Calu3 (cell line): Measurements from ENCODE around the gene GREB1L. TPM values are rescaled to one million over a fixed set of nuclear protein-coding genes. Genes with fewer than 3 reads are reported as not detected.

Experiments used
- BruUV-seq: library from RNA; stranded (reverse); fragments of 400-500 nt; replicated peaks from 2 replicates; lab custom pipeline; 2021; lab: Mats Ljungman, UMichigan
- CTCF ChIA-PET: fragments of 300-600 bp; sonication (Branson Sonifier 250); formaldehyde crosslinking; loops from one replicate; lab custom pipeline; 2022; ENCODE audit warnings: antibody characterized with exemption; lab: Charles Lee
- DNase-seq: peaks from one replicate; pipeline ENCODE4 v3.0.0; 2022
- H3K27ac Mint-ChIP-seq: one replicate; pipeline ENCODE4 v1.8.0; 2022; ENCODE audit warnings: mixed read lengths; ENCODE audit not compliant: unreplicated experiment
- H3K27me3 Mint-ChIP-seq: one replicate; pipeline ENCODE4 v1.8.0; 2022; ENCODE audit warnings: mixed read lengths; ENCODE audit not compliant: unreplicated experiment
- H3K36me3 Mint-ChIP-seq: one replicate; pipeline ENCODE4 v1.8.0; 2022; ENCODE audit warnings: mild to moderate bottlenecking, moderate library complexity, mixed read lengths; ENCODE audit not compliant: insufficient read depth, unreplicated experiment
- H3K4me1 Mint-ChIP-seq: one replicate; pipeline ENCODE4 v1.8.0; 2022; ENCODE audit warnings: mild to moderate bottlenecking, low read depth, mixed read lengths; ENCODE audit not compliant: unreplicated experiment
- H3K4me3 Mint-ChIP-seq: one replicate; pipeline ENCODE4 v1.8.0; 2022; ENCODE audit warnings: mild to moderate bottlenecking, low read depth, moderate library complexity, mixed read lengths; ENCODE audit not compliant: unreplicated experiment
- H3K9me3 Mint-ChIP-seq: one replicate; pipeline ENCODE4 v1.8.0; 2022; ENCODE audit warnings: low read depth, mixed read lengths; ENCODE audit not compliant: unreplicated experiment
- intact Hi-C: fragments of 100-400 bp; cut with micrococcal nuclease; formaldehyde crosslinking; loops from one replicate; pipeline ENCODE4 v1.10.0; 2022; ENCODE audit not compliant: unreplicated experiment
- total RNA-seq: library from RNA; stranded (reverse); gene quantifications from 2 replicates; pipeline ENCODE4 v1.2.3, GENCODE V29; 2022
- TF ChIP-seq, protein P1 (sequence below): fragments of 200-600 bp; IDR thresholded peaks from one replicate; pipeline ENCODE4 v1.8.0; 2022; ENCODE audit warnings: antibody characterized with exemption; ENCODE audit not compliant: unreplicated experiment

GREB1L gene
- total RNA-seq, 1 experiment from 2014 or later, result 3.8 TPM

DNA sequence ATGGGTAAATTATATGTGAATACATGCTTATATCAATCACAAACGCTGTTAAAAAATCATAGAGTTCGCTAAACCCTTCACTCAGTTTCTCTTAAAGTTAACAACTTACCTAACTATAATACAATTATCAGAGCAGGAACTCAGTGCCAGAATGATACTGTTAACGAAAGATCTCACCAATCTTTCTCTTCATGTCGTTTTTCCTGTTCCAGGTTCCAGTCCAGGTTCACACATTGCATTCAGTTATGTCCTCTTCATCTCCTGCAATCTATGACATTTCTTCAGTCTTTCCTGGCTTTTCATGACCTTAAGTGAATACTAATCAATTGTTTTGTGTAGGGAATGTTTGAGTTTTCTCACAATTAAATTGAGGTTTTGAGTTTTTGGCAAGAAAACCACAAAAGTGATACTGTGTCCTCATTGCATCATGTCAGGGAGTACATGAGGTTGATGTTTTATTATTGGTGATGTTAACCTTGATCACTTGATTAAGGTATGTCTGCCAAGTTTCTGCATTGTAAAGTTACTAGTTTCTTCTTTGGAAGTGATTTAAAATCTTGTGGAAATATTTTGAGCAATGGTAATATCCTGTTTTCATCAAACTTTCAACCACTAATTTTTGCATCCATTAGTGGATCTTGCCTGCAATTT, 226.6 kb downstream of the GREB1L start:
- Mint-ChIP-seq H3K4me1 (no peaks in the 10 kb centered on the region), H3K9me3 (no peaks in the 10 kb centered on the region), H3K27me3 (no peaks in the 10 kb centered on the region), H3K27ac (no peak overlapping the region), H3K4me3 (no peak overlapping the region), H3K36me3 (no peaks in the 10 kb centered on the region)
- CTCF ChIA-PET, result no interaction called here
- no peak for DNase-seq
- TF ChIP-seq, protein P1, sequence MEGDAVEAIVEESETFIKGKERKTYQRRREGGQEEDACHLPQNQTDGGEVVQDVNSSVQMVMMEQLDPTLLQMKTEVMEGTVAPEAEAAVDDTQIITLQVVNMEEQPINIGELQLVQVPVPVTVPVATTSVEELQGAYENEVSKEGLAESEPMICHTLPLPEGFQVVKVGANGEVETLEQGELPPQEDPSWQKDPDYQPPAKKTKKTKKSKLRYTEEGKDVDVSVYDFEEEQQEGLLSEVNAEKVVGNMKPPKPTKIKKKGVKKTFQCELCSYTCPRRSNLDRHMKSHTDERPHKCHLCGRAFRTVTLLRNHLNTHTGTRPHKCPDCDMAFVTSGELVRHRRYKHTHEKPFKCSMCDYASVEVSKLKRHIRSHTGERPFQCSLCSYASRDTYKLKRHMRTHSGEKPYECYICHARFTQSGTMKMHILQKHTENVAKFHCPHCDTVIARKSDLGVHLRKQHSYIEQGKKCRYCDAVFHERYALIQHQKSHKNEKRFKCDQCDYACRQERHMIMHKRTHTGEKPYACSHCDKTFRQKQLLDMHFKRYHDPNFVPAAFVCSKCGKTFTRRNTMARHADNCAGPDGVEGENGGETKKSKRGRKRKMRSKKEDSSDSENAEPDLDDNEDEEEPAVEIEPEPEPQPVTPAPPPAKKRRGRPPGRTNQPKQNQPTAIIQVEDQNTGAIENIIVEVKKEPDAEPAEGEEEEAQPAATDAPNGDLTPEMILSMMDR, result no peak
- intact Hi-C loops, result no loop called here
- no TSS peak for BruUV-seq

DNA sequence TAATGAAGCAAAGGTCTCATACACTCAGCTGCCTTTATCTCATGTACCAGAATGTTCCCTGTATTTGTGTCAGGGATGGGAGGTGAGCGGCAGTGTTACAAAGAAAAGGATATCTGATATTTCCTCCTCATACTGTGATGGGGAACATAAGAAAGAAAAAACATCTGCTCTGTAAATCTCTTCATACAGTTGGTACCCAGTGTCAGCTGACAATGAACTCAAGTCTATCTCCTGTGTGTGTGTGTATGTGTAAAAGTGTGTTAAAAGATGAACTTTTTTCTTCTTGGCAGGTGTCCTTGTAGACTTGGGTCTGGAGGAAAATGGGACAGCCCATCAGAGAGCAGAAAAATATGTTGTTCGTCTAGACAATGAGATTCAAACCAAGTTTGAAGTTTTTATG, 230.7 kb downstream of the GREB1L start:
- no peaks in the 10 kb centered on the region for H3K36me3 Mint-ChIP-seq
- H3K4me1 Mint-ChIP-seq, result no peaks in the 10 kb centered on the region
- intact Hi-C loops, result no loop called here
- H3K9me3 Mint-ChIP-seq, result no peaks in the 10 kb centered on the region
- H3K4me3 Mint-ChIP-seq, result no peak overlapping the region
- no peak overlapping the region for H3K27ac Mint-ChIP-seq
- DNase-seq, result no peak
- no peaks in the 10 kb centered on the region for H3K27me3 Mint-ChIP-seq
- TF ChIP-seq, protein P1, result no peak
- CTCF ChIA-PET, result no interaction called here
- BruUV-seq, result no TSS peak

DNA sequence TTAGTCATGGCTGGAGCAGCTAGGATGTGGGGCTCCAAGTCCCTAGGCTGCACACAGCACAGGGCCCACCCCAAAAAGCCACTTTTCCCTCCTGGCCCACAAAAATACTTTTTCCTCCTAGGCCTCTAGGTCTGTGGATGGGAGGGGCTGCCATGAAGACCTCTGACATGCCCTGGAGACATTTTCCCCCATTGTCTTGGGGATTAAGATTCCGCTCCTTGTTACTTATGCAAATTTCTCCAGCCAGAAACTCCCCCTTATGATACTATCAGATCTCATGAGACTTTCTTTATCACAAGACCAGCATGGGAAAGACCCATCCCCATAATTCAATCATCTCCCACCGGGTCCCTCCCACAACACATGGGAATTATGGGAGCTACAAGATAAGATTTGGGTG, 232.6 kb downstream of the GREB1L start:
- H3K4me1 Mint-ChIP-seq, result no peaks in the 10 kb centered on the region
- DNase-seq, result no peak
- H3K27ac Mint-ChIP-seq, result no peak overlapping the region
- TF ChIP-seq, protein P1, result no peak
- no TSS peak for BruUV-seq
- intact Hi-C loops, result no loop called here
- H3K36me3 Mint-ChIP-seq, result no peaks in the 10 kb centered on the region
- no peaks in the 10 kb centered on the region for H3K27me3 Mint-ChIP-seq
- H3K9me3 Mint-ChIP-seq, result no peaks in the 10 kb centered on the region
- H3K4me3 Mint-ChIP-seq, result no peak overlapping the region
- CTCF ChIA-PET, result no interaction called here

DNA sequence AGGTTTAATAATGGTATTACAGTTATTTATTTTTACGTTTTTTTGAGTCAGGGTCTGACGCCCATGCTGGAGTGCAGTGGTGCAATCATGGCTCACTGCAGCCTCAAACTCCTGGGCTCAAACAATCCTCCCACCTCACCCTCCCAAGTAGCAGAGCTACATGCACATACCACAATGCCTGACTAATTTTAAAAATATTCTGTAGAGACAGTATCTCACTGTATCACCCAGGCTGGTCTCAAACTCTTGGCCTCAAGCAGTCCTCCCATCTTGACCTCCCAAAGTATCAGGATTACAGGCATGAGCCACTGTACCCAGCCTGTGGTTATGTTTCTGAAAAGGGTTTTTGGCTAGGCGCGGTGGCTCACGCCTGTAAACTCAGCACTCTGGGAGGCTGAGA, 237.7 kb downstream of the GREB1L start:
- no peak for DNase-seq
- Mint-ChIP-seq H3K4me3 (no peak overlapping the region), H3K27ac (no peak overlapping the region), H3K9me3 (no peaks in the 10 kb centered on the region), H3K4me1 (peaks cover under 1% of the 10 kb centered on the region), H3K27me3 (no peaks in the 10 kb centered on the region), H3K36me3 (no peaks in the 10 kb centered on the region)
- no TSS peak for BruUV-seq
- intact Hi-C loops, result no loop called here
- CTCF ChIA-PET, result interaction anchor here (0.7 kb wide), 1 partner anchor 157 kb away, joined by 3 read pairs; no protein-coding TSS in a partner anchor
- TF ChIP-seq, protein P1, result no peak
